HepG2 (cell line): ENCODE data around the gene DCP1B. TPM values are rescaled to one million over a fixed set of nuclear protein-coding genes. Genes with fewer than 3 reads are reported as not detected.

ENCODE experiments used
- CSRNP1 ChIP-seq: sonication (generic); formaldehyde crosslinking; IDR thresholded peaks from 2 replicates; pipeline ENCODE4 v1.8.1; 2023; ENCODE audit warnings: mild to moderate bottlenecking, missing genetic modification reagents
- HHEX ChIP-seq: IDR thresholded peaks from 2 replicates; pipeline ENCODE4 v1.6.1; 2016; ENCODE audit warnings: control low read depth
- HMG20A ChIP-seq: IDR thresholded peaks from 2 replicates; pipeline ENCODE4 v1.6.1; 2016; ENCODE audit warnings: borderline replicate concordance
- HNF4A ChIP-seq: sonication (generic); formaldehyde crosslinking; IDR thresholded peaks from 2 replicates; pipeline ENCODE4 v1.4.0; 2020; ENCODE audit warnings: missing genetic modification reagents
- MLXIP ChIP-seq: sonication (generic); formaldehyde crosslinking; IDR thresholded peaks from 2 replicates; pipeline ENCODE4 v1.9.0; 2021; ENCODE audit warnings: missing genetic modification reagents, borderline replicate concordance
- MNT ChIP-seq: fragments of 450-650 bp; IDR thresholded peaks from 2 replicates; pipeline ENCODE4 v1.6.1; 2016
- PRMT3 ChIP-seq: sonication (generic); formaldehyde crosslinking; IDR thresholded peaks from 2 replicates; pipeline ENCODE4 v1.8.1; 2022; ENCODE audit warnings: low read depth, mild to moderate bottlenecking, moderate library complexity, missing genetic modification reagents, borderline replicate concordance
- TFE3 ChIP-seq: IDR thresholded peaks from 2 replicates; pipeline ENCODE4 v1.6.1; 2016
- TOE1 ChIP-seq: sonication (generic); formaldehyde crosslinking; IDR thresholded peaks from 2 replicates; pipeline ENCODE4 v1.4.0; 2020; ENCODE audit warnings: mild to moderate bottlenecking, missing genetic modification reagents
- TRIM24 ChIP-seq: sonication (generic); formaldehyde crosslinking; IDR thresholded peaks from 2 replicates; pipeline ENCODE4 v1.8.0; 2022; ENCODE audit warnings: mild to moderate bottlenecking, missing genetic modification reagents
- polyA plus RNA-seq, 8 experiments: library from polyadenylated mRNA; depleted of rRNA in 3 of 8; stranded (reverse) in 7 of 8; unstranded in 1 of 8; fragments of >200 nt; fragmentation: Illumina TruSeq in 4 of 8; extraction: Trizol in 4 of 8; gene quantifications; 2 replicates each; pipeline versions ENCODE4 v1.2.1 to v1.2.3, GENCODE V29; 2011 to 2016; ENCODE audit warnings: low read depth in 4 of 8, missing spikeins in 1 of 8, mixed read lengths in 1 of 8; ENCODE audit not compliant: insufficient read depth in 1 of 8
- total RNA-seq, 5 experiments: library from RNA; depleted of rRNA; stranded (reverse); fragments of >200 nt; fragmentation: Illumina TruSeq; extraction: Trizol; gene quantifications; 2 replicates each; pipeline ENCODE4 v1.2.3, GENCODE V29; 2016; ENCODE audit warnings: low read depth in 1 of 5

The DCP1B gene
- total and polyA plus RNA-seq, 2 of the 13 experiments (the other 11 are each of a cell fraction or from before 2014, with no cell fraction given) = 11.4 to 27.2 TPM

GRCh38 chr12:2003676-2004112, 563 bp downstream of the DCP1B start (continued):
- TF ChIP-seq TRIM24 (CRISPR knock-in tag) (no peak), MLXIP (CRISPR knock-in tag) (no peak), HMG20A (CRISPR knock-in tag) (0 out of 2 replicates have a peak, but pooled peaks have one; percentile 2), MNT (no peak), TOE1 (CRISPR knock-in tag) (no peak), HNF4A (CRISPR knock-in tag) (no peak), CSRNP1 (no peak), PRMT3 (CRISPR knock-in tag) (no peak), TFE3 (no peak), HHEX (CRISPR knock-in tag) (no peak)
- TF ChIP-seq, all 625 proteins: peak for 5
